Prostate gland (tissue), 2 donors: ENCODE data around the gene GLIS1.

Experiments used
- CTCF ChIP-seq, 4 experiments: fragments of 200-600 bp in 2 of 4; fragments of 450-650 bp in 2 of 4; sonication (generic) in 2 of 4; IDR thresholded peaks; 1 replicate in 3 of 4; 2 replicates in 1 of 4; pipeline ENCODE4 v1.5.1; 2016 to 2019; ENCODE audit warnings: antibody characterized with exemption in 4 of 4, mild to moderate bottlenecking in 2 of 4, moderate library complexity in 2 of 4
- POLR2A ChIP-seq: fragments of 450-650 bp; IDR thresholded peaks from one replicate; pipeline ENCODE4 v1.6.1; 2016; ENCODE audit warnings: antibody characterized with exemption, mild to moderate bottlenecking
- POLR2AphosphoS5 ChIP-seq: sonication (generic); formaldehyde crosslinking; IDR thresholded peaks from one replicate; pipeline ENCODE4 v1.6.1; 2017; ENCODE audit warnings: antibody characterized with exemption

- no peak for TF ChIP-seq CTCF (IDR thresholded peaks at IDR 0.05)
- TF ChIP-seq POLR2A, result no peak
- no peak for TF ChIP-seq POLR2AphosphoS5
Measured at GRCh38 chr1:53696571-53696970, 42.4 kb downstream of the GLIS1 start.
